Measurements from ENCODE around the gene EPHA8.

EPHA8 gene

DNA sequence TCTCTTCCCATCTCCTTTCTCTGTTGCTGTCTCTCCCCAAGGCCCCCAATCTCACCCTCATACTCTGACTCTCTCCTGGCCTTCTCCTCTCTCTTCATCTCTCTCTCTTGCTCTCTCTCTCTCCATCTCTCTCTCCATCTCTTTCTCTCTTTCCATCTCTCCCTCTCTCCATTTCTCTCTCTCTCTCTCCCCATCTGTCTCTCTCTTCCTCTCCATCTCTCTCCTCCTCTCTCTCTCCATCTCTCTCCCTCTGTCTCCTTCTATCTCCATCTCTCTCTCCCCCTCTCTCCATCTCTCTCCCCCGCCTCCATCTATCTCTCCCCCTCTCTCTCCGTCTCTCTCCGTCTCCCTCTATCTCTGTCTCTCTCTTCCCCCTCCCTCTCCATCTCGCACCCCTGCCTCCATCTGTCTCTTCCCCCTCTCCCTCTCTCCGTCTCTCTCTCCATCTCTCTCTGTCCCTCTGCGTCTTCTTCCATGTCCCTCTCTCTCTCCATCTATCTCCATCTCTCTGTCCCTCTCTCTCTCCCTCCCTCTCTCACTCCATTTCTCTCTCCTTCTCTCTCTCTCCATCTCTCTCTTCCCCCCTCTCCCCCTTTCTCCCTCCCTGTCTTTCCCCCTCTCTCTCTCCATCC, 16.0 kb upstream of the EPHA8 start:
- no peak for TF ChIP-seq CTCF (IDR thresholded peaks at IDR 0.05)

GRCh38 chr1:22547818-22548462, 15.3 kb upstream of the EPHA8 start:
- TF ChIP-seq CTCF (IDR thresholded peaks at IDR 0.05), result no peak

DNA sequence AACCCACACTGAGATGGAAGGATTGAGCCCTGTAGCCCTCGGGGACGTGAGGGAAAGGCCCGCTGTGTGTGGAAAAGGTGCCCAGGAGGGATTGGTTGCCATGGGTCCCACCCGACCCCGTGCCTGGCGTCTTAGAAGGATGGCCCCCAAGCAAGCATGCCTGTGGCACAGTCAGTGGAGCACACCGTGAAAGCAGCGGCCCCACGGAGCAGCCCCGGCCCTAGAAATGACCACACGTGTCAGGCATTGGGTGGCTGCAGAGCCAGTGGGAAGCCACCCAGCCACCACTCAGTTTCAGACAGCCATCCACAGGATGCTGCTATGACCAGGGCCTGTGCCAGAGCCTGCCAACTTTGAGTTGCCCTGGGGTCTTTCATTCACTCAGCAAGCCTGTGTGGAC, 13.3 kb upstream of the EPHA8 start:
- no peak for TF ChIP-seq CTCF (IDR thresholded peaks at IDR 0.05)

DNA sequence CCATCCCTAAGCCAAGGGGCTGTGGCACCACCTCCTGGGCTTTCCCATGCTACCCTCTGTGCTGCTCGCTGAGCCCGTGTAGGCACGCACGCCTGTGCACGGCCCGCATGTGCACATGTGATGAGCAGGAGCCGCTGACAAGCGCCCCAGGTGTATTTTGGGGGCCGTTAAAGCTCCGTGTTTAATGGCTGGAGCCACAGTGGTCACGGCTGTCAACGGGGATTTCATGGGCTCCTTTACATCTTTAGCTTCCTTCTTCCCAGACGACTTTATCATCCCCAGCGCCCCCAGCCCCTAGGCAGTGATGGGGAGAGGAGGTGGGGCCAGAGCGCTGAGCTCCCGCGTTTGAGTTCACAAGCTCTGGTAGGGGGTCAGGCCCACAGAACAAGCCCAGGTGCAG, 11.7 kb upstream of the EPHA8 start:
- no peak for TF ChIP-seq CTCF (IDR thresholded peaks at IDR 0.05)

- no peak for TF ChIP-seq CTCF (IDR thresholded peaks at IDR 0.05)
Observed at GRCh38 chr1:22552021-22552420, 11.3 kb upstream of the EPHA8 start.

- no peak for TF ChIP-seq CTCF (IDR thresholded peaks at IDR 0.05)
Observed at GRCh38 chr1:22553104-22553880, 10.0 kb upstream of the EPHA8 start.

- TF ChIP-seq CTCF (IDR thresholded peaks at IDR 0.05), result no peak
Observed at GRCh38 chr1:22553991-22554522, 9.2 kb upstream of the EPHA8 start.

All from LNCAP (cell line).